H9 (cell line): ENCODE results near the gene TRPM5. TPM values are rescaled to one million over a fixed set of nuclear protein-coding genes. Genes with fewer than 3 reads are reported as not detected.

ENCODE experiments used
- DNase-seq: peaks from one replicate; pipeline ENCODE4 v3.0.0-alpha.2; 2017
- H2AFZ ChIP-seq: one replicate; pipeline ENCODE4 v1.6.1; 2013; ENCODE audit warnings: mild to moderate bottlenecking, low read length, control low read depth, moderate library complexity
- H2AK5ac ChIP-seq: 2 replicates; pipeline ENCODE4 v1.6.1; 2013; ENCODE audit warnings: low read length, control low read depth, mixed read lengths; ENCODE audit not compliant: insufficient read length
- H2BK120ac ChIP-seq: one replicate; pipeline ENCODE4 v1.6.1; 2013; ENCODE audit warnings: low read depth, mild to moderate bottlenecking, low read length, control low read depth, inconsistent platforms; ENCODE audit not compliant: poor library complexity, severe bottlenecking
- H2BK12ac ChIP-seq: 2 replicates; pipeline ENCODE4 v1.6.1; 2013; ENCODE audit warnings: low read length, control low read depth, mixed read lengths, low read depth; ENCODE audit not compliant: insufficient read length
- H2BK15ac ChIP-seq: 2 replicates; pipeline ENCODE4 v1.6.1; 2013; ENCODE audit warnings: low read depth, low read length, control low read depth
- H2BK20ac ChIP-seq: one replicate; pipeline ENCODE4 v1.6.1; 2013; ENCODE audit warnings: low read depth, mild to moderate bottlenecking, low read length, control low read depth, inconsistent platforms; ENCODE audit not compliant: poor library complexity, severe bottlenecking
- H2BK5ac ChIP-seq: 2 replicates; pipeline ENCODE4 v1.6.1; 2013; ENCODE audit warnings: low read length, control low read depth, mixed read lengths; ENCODE audit not compliant: insufficient read length
- H3K14ac ChIP-seq: 2 replicates; pipeline ENCODE4 v1.6.1; 2013; ENCODE audit warnings: low read length, control low read depth; ENCODE audit not compliant: insufficient read depth
- H3K18ac ChIP-seq: 2 replicates; pipeline ENCODE4 v1.6.1; 2013; ENCODE audit warnings: low read depth, mild to moderate bottlenecking, mixed read lengths, low read length, control low read depth; ENCODE audit not compliant: insufficient read length
- H3K23ac ChIP-seq: 2 replicates; pipeline ENCODE4 v1.6.1; 2013; ENCODE audit warnings: low read length, control low read depth, mixed read lengths, low read depth; ENCODE audit not compliant: insufficient read length
- H3K23me2 ChIP-seq: 2 replicates; pipeline ENCODE4 v1.6.1; 2013; ENCODE audit warnings: low read depth, mild to moderate bottlenecking, mixed read lengths, low read length, control low read depth; ENCODE audit not compliant: insufficient read length, poor library complexity, severe bottlenecking
- H3K27ac ChIP-seq: 2 replicates; pipeline ENCODE4 v1.5.1; 2013; ENCODE audit warnings: low read length, control low read depth, mixed read lengths, low read depth; ENCODE audit not compliant: insufficient read length
- H3K27me3 ChIP-seq: 2 replicates; pipeline ENCODE4 v1.6.1; 2013; ENCODE audit warnings: low read length, control low read depth, inconsistent platforms; ENCODE audit not compliant: insufficient read depth
- H3K4ac ChIP-seq: 2 replicates; pipeline ENCODE4 v1.6.1; 2013; ENCODE audit warnings: low read depth, mild to moderate bottlenecking, control low read depth, inconsistent platforms, low read length, moderate library complexity
- H3K4me1 ChIP-seq: 2 replicates; pipeline ENCODE4 v1.6.1; 2013; ENCODE audit warnings: low read length, control low read depth, inconsistent platforms; ENCODE audit not compliant: insufficient read depth
- H3K4me2 ChIP-seq: 2 replicates; pipeline ENCODE4 v1.6.1; 2013; ENCODE audit warnings: low read length, control low read depth, mixed read lengths; ENCODE audit not compliant: insufficient read length, insufficient read depth
- H3K56ac ChIP-seq: 2 replicates; pipeline ENCODE4 v1.6.1; 2013; ENCODE audit warnings: low read depth, mild to moderate bottlenecking, mixed read lengths, low read length, control low read depth; ENCODE audit not compliant: insufficient read length
- H3K79me1 ChIP-seq: 2 replicates; pipeline ENCODE4 v1.6.1; 2013; ENCODE audit warnings: low read depth, mild to moderate bottlenecking, moderate library complexity, low read length, control low read depth, inconsistent platforms; ENCODE audit not compliant: insufficient read depth, poor library complexity, severe bottlenecking
- H3K79me2 ChIP-seq: 2 replicates; pipeline ENCODE4 v1.6.1; 2013; ENCODE audit warnings: low read length, control low read depth, inconsistent platforms; ENCODE audit not compliant: insufficient read depth
- H3K9ac ChIP-seq: 2 replicates; pipeline ENCODE4 v1.6.1; 2013; ENCODE audit warnings: low read length, control low read depth, mixed read lengths; ENCODE audit not compliant: insufficient read length; ENCODE audit errors: extremely low read depth
- H3K9me3 ChIP-seq: one replicate; pipeline ENCODE4 v1.6.1; 2013; ENCODE audit warnings: low read depth, low read length, inconsistent platforms; ENCODE audit not compliant: control insufficient read depth
- H3T11ph ChIP-seq: one replicate; pipeline ENCODE4 v1.6.1; 2013; ENCODE audit warnings: mild to moderate bottlenecking, low read length, control low read depth, inconsistent platforms
- H4K20me1 ChIP-seq: one replicate; pipeline ENCODE4 v1.6.1; 2013; ENCODE audit not compliant: control insufficient read depth, insufficient read length, insufficient read depth
- H4K5ac ChIP-seq: 2 replicates; pipeline ENCODE4 v1.6.1; 2013; ENCODE audit warnings: low read depth, mild to moderate bottlenecking, mixed read lengths, low read length, control low read depth; ENCODE audit not compliant: insufficient read length
- H4K8ac ChIP-seq: replicated peaks from 2 replicates; pipeline ENCODE4 v1.6.1; 2013; ENCODE audit warnings: low read length, control low read depth, mixed read lengths, low read depth; ENCODE audit not compliant: insufficient read length
- H4K91ac ChIP-seq: 2 replicates; pipeline ENCODE4 v1.6.1; 2013; ENCODE audit warnings: low read depth, mild to moderate bottlenecking, moderate library complexity, mixed read lengths, low read length, control low read depth; ENCODE audit not compliant: insufficient read length
- H3K27ac Mint-ChIP-seq, 3 experiments: 2 replicates in 2 of 3; 3 replicates in 1 of 3; pipeline ENCODE4 v1.8.0; 2020 to 2021; ENCODE audit warnings: mixed read lengths in 3 of 3, mild to moderate bottlenecking in 1 of 3, moderate library complexity in 1 of 3
- H3K27me3 Mint-ChIP-seq: 2 replicates; pipeline ENCODE4 v1.8.0; 2021; ENCODE audit warnings: low read depth, mild to moderate bottlenecking, moderate library complexity, mixed read lengths
- H3K36me3 Mint-ChIP-seq, 3 experiments: 2 replicates in 2 of 3; 3 replicates in 1 of 3; pipeline ENCODE4 v1.8.0; 2020 to 2021; ENCODE audit warnings: low read depth in 3 of 3, mixed read lengths in 3 of 3; ENCODE audit not compliant: insufficient read depth in 1 of 3
- H3K4me1 Mint-ChIP-seq, 2 experiments: 2 replicates each; pipeline ENCODE4 v1.8.0; 2020; ENCODE audit warnings: mixed read lengths in 2 of 2
- H3K4me3 Mint-ChIP-seq, 2 experiments: 2 replicates in 1 of 2; 3 replicates in 1 of 2; pipeline ENCODE4 v1.8.0; 2020 to 2021; ENCODE audit warnings: mild to moderate bottlenecking in 2 of 2, mixed read lengths in 2 of 2, moderate library complexity in 1 of 2
- H3K9me3 Mint-ChIP-seq, 2 experiments: 2 replicates in 1 of 2; 3 replicates in 1 of 2; pipeline ENCODE4 v1.8.0; 2020; ENCODE audit warnings: mild to moderate bottlenecking in 2 of 2, mixed read lengths in 2 of 2, moderate library complexity in 1 of 2
- CTCF ChIP-seq: fragments of 200-600 bp; sonication (generic); conservative IDR thresholded peaks from 3 replicates; pipeline ENCODE4 v1.8.0; 2021; ENCODE audit warnings: antibody characterized with exemption, mild to moderate bottlenecking
- WGBS: extraction: QIAGEN DNeasy Blood & Tissue Kit; methylation state at CpG from one replicate; pipeline ENCODE4 v1.1.7; 2013; ENCODE audit warnings: missing lambda C conversion rate, low lambda C conversion rate, mixed read lengths; ENCODE audit not compliant: insufficient read length; ENCODE audit errors: extremely low coverage; 5-methylcytosine and 5-hydroxymethylcytosine counted together
- total RNA-seq: library from RNA; stranded (reverse); gene quantifications from 2 replicates; pipeline ENCODE4 v1.2.1, GENCODE V29; 2021

Gene TRPM5
- total RNA-seq, 1 experiment from 2014 or later: 0.09 TPM

GRCh38 chr11:2419638-2420501 lies 24.4 kb downstream of the TRPM5 start:
- Histone ChIP-seq H2BK20ac (no peak overlapping the region), H2BK12ac (no peak overlapping the region), H3K4me1 (no peaks in the 10 kb centered on the region), H3K9me3 (no peaks in the 10 kb centered on the region), H3K79me2 (no peaks in the 10 kb centered on the region), H4K20me1 (no peaks in the 10 kb centered on the region), H3K27ac (no peak overlapping the region), H2AFZ (no peak overlapping the region), H4K5ac (no peak overlapping the region), H2BK15ac (no peak overlapping the region), H3K4ac (no peak overlapping the region), H4K8ac (no peak overlapping the region), H2AK5ac (no peak overlapping the region), H3K23ac (no peak overlapping the region), H3K18ac (no peak overlapping the region), H3K27me3 (no peaks in the 10 kb centered on the region), H3K9ac (no peak overlapping the region), H3K14ac (no peak overlapping the region), H4K91ac (no peak overlapping the region), H3K4me2 (no peak overlapping the region), H3K56ac (no peak overlapping the region), H2BK5ac (no peak overlapping the region), H2BK120ac (no peak overlapping the region), H3T11ph (no peak overlapping the region), H3K23me2 (no peaks in the 10 kb centered on the region), H3K79me1 (no peaks in the 10 kb centered on the region)
- no CpG with 5 or more reads among the region's 36 CpGs for WGBS
- Mint-ChIP-seq H3K27me3 (peaks cover 11% of the 10 kb centered on the region), H3K4me3 (no peak overlapping the region), H3K27ac (no peak overlapping the region), H3K4me1 (no peaks in the 10 kb centered on the region; a peak in 1 of 4 replicates), H3K9me3 (no peaks in the 10 kb centered on the region; a peak in 1 of 5 replicates), H3K36me3 (no peaks in the 10 kb centered on the region)
- TF ChIP-seq CTCF: peak; percentile 91
- DNase-seq: peak; percentile 81
